ENCODE results near the gene MACROD2.

MACROD2 gene

DNA sequence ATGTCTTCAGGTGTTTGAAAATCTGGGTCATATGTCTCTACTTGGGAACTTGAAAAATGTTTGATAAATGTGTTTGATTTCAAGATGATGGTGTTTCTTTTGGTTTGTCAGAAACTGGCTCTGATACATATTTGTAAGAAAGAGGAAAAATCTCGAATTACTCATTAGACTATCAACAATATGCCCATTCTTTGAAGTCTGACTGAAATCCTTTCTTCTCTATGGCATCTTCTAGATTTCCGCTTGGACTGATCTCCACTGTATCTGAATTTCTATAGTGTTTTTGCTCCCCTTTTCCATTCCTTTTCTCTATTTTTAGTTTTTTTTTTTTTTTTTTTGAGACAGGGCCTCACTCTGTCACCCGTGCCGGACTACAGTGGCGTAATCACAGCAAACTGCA lies 1481.5 kb downstream of the MACROD2 start:
- CTCF ChIA-PET, result no interaction called here
- DNase-seq, result no peak
- no peaks in the 10 kb centered on the region for H3K27me3 Mint-ChIP-seq
- peaks cover 10% of the 10 kb centered on the region for H3K9me3 Mint-ChIP-seq
- no peaks in the 10 kb centered on the region for H3K4me1 Mint-ChIP-seq
- H3K36me3 Mint-ChIP-seq, result no peaks in the 10 kb centered on the region
- H3K27ac Mint-ChIP-seq, result no peak overlapping the region
- no peak overlapping the region for H3K4me3 Mint-ChIP-seq

DNA sequence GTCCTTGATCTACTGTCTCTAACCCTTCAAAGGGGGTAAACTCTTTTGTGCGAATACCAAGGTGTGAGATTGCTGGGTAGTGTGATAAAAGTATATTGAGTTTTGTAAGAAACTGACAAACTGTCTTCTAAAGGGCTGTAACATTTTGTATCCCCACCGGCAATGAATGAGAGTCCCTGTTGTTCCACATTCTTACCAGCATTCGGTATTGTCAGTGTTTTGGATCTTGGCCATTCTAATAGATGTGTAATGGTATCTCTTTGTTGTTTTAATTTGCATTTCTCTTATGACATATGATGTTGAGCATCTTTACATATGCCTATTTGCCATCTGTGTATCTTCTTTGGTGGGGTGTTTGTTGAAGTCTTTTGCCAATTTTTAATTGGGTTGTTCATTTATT lies 1487.2 kb downstream of the MACROD2 start:
- no peak for DNase-seq
- no peak overlapping the region for H3K27ac Mint-ChIP-seq
- no peaks in the 10 kb centered on the region for H3K36me3 Mint-ChIP-seq

DNA sequence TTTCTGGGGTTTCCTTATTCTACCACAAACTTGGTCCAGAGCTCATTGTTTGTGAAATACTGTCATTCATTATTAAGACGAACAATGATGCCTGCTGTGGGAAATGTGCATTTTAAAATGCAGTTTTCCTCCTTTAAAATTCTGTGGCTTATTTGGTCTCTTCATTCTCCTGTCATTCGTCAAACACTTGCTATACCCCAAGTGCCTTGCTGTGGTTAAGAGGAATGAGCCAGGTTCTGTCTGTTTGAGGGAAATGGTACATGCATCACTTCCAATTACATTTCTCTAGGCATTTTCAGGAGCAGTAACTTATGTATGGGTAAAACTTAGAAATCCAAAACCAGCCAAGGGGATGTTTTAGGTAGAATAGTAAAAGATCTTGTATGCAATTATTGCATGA lies 1490.2 kb downstream of the MACROD2 start:
- H3K4me1 Mint-ChIP-seq, result no peaks in the 10 kb centered on the region
- no peak overlapping the region for H3K27ac Mint-ChIP-seq
- peaks cover 5% of the 10 kb centered on the region for H3K9me3 Mint-ChIP-seq
- no peak for DNase-seq
- H3K4me3 Mint-ChIP-seq, result no peak overlapping the region
- CTCF ChIA-PET, result no interaction called here
- no peaks in the 10 kb centered on the region for H3K27me3 Mint-ChIP-seq
- H3K36me3 Mint-ChIP-seq, result no peaks in the 10 kb centered on the region

More for the DNA sequence above, 1487.2 kb downstream of the MACROD2 start:
- H3K9me3 Mint-ChIP-seq, result peaks cover 10% of the 10 kb centered on the region
- H3K27me3 Mint-ChIP-seq, result no peaks in the 10 kb centered on the region
- no peak overlapping the region for H3K4me3 Mint-ChIP-seq
- no peaks in the 10 kb centered on the region for H3K4me1 Mint-ChIP-seq
- CTCF ChIA-PET, result no interaction called here

- H3K4me1 Mint-ChIP-seq, result no peaks in the 10 kb centered on the region
- CTCF ChIA-PET, result no interaction called here
- peaks cover 2% of the 10 kb centered on the region for H3K9me3 Mint-ChIP-seq
- no peak overlapping the region for H3K27ac Mint-ChIP-seq
- no peak for DNase-seq
- no peak overlapping the region for H3K4me3 Mint-ChIP-seq
- no peaks in the 10 kb centered on the region for H3K36me3 Mint-ChIP-seq
- no peaks in the 10 kb centered on the region for H3K27me3 Mint-ChIP-seq
These were observed 1491.7 kb downstream of the MACROD2 start for GRCh38 chr20:15487030-15487429.

- Mint-ChIP-seq H3K9me3 (peaks cover 2% of the 10 kb centered on the region), H3K4me3 (no peak overlapping the region), H3K27ac (no peak overlapping the region), H3K27me3 (no peaks in the 10 kb centered on the region), H3K36me3 (no peaks in the 10 kb centered on the region), H3K4me1 (no peaks in the 10 kb centered on the region)
- CTCF ChIA-PET, result no interaction called here
- DNase-seq, result no peak
These were observed 1492.4 kb downstream of the MACROD2 start for GRCh38 chr20:15487682-15488081.

GRCh38 chr20:15491575-15491974 lies 1496.3 kb downstream of the MACROD2 start:
- no peak overlapping the region for H3K27ac Mint-ChIP-seq
- no peak overlapping the region for H3K4me3 Mint-ChIP-seq
- no peaks in the 10 kb centered on the region for H3K27me3 Mint-ChIP-seq
- CTCF ChIA-PET, result no interaction called here
- no peaks in the 10 kb centered on the region for H3K36me3 Mint-ChIP-seq
- H3K9me3 Mint-ChIP-seq, result peaks cover 2% of the 10 kb centered on the region
- DNase-seq, result no peak
- H3K4me1 Mint-ChIP-seq, result no peaks in the 10 kb centered on the region

GRCh38 chr20:15494851-15495250 lies 1499.5 kb downstream of the MACROD2 start:
- CTCF ChIA-PET, result no interaction called here

GRCh38 chr20:15496501-15497039 lies 1501.3 kb downstream of the MACROD2 start:
- H3K36me3 Mint-ChIP-seq, result no peaks in the 10 kb centered on the region
- no peak overlapping the region for H3K27ac Mint-ChIP-seq
- no peak for DNase-seq
- no peak overlapping the region for H3K4me3 Mint-ChIP-seq
- H3K27me3 Mint-ChIP-seq, result no peaks in the 10 kb centered on the region
- H3K4me1 Mint-ChIP-seq, result no peaks in the 10 kb centered on the region
- H3K9me3 Mint-ChIP-seq, result peaks cover 4% of the 10 kb centered on the region
- CTCF ChIA-PET, result no interaction called here

More at GRCh38 chr20:15494851-15495250, 1499.5 kb downstream of the MACROD2 start:
- Mint-ChIP-seq H3K27me3 (no peaks in the 10 kb centered on the region), H3K4me3 (no peak overlapping the region), H3K27ac (no peak overlapping the region), H3K4me1 (no peaks in the 10 kb centered on the region), H3K36me3 (no peaks in the 10 kb centered on the region), H3K9me3 (peaks cover 4% of the 10 kb centered on the region)
- DNase-seq, result no peak

DNA sequence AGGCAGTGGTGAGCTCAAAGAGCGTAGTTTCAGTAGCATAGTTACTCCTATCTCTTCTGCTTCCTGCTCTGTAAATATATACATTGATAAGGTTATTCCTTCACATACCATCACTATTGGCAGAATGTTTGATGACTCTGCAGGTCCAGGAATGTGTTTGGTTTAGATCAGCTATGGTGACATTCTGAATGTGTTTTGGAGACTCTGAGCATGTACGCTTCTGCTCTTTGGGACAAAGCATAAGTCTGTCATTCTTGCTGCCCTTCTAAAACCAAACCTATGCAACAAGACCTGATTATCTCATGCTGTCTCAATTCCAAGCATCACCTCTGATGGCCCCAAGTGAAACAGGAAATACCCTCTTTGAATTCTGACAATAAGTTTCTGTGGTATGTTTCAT lies 1503.6 kb downstream of the MACROD2 start:
- Mint-ChIP-seq H3K9me3 (peaks cover 4% of the 10 kb centered on the region), H3K27ac (no peak overlapping the region), H3K27me3 (no peaks in the 10 kb centered on the region), H3K4me1 (no peaks in the 10 kb centered on the region), H3K36me3 (no peaks in the 10 kb centered on the region), H3K4me3 (no peak overlapping the region)
- DNase-seq, result no peak
- CTCF ChIA-PET, result no interaction called here

- no peak overlapping the region for H3K4me3 Mint-ChIP-seq
- H3K9me3 Mint-ChIP-seq, result no peaks in the 10 kb centered on the region
- no peaks in the 10 kb centered on the region for H3K36me3 Mint-ChIP-seq
- DNase-seq, result no peak
- CTCF ChIA-PET, result no interaction called here
- no peaks in the 10 kb centered on the region for H3K27me3 Mint-ChIP-seq
- no peaks in the 10 kb centered on the region for H3K4me1 Mint-ChIP-seq
- no peak overlapping the region for H3K27ac Mint-ChIP-seq
These were observed 1511.0 kb downstream of the MACROD2 start for GRCh38 chr20:15506311-15506710.

- Mint-ChIP-seq H3K9me3 (no peaks in the 10 kb centered on the region), H3K27me3 (no peaks in the 10 kb centered on the region), H3K27ac (no peak overlapping the region), H3K4me1 (no peaks in the 10 kb centered on the region), H3K4me3 (no peak overlapping the region), H3K36me3 (no peaks in the 10 kb centered on the region)
- no peak for DNase-seq
- CTCF ChIA-PET, result no interaction called here
These were observed 1511.8 kb downstream of the MACROD2 start for GRCh38 chr20:15507151-15507550.

- Mint-ChIP-seq H3K9me3 (no peaks in the 10 kb centered on the region), H3K4me3 (no peak overlapping the region), H3K4me1 (no peaks in the 10 kb centered on the region), H3K27me3 (no peaks in the 10 kb centered on the region), H3K36me3 (no peaks in the 10 kb centered on the region), H3K27ac (no peak overlapping the region)
- DNase-seq, result no peak
- CTCF ChIA-PET, result no interaction called here
These were observed 1516.2 kb downstream of the MACROD2 start for GRCh38 chr20:15511551-15511950.

- no peaks in the 10 kb centered on the region for H3K4me1 Mint-ChIP-seq
- peaks cover 4% of the 10 kb centered on the region for H3K9me3 Mint-ChIP-seq
- H3K36me3 Mint-ChIP-seq, result no peaks in the 10 kb centered on the region
- no peaks in the 10 kb centered on the region for H3K27me3 Mint-ChIP-seq
- H3K27ac Mint-ChIP-seq, result no peak overlapping the region
- H3K4me3 Mint-ChIP-seq, result no peak overlapping the region
- DNase-seq, result no peak
- CTCF ChIA-PET, result no interaction called here
These were observed 1517.6 kb downstream of the MACROD2 start for GRCh38 chr20:15512916-15513315.

DNA sequence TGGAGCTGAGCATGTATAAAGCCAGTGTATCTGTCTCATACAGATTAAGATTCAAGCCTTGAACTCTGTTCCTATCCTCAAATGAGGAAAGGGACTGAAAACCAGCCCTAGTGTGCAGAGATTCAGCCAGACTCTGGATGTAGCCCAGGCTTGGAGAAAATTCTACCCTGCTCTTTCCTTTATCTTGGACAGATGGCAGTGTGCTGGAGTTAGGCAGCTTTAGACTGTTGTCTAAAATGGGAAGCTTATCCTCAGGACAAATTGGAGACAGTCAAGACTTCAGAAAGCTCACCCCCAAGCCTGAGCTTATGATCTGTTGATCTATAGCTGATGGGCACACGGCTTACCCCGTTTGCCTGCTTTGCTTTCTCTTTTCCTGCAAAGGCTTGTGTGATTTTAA lies 1520.4 kb downstream of the MACROD2 start:
- Mint-ChIP-seq H3K4me3 (no peak overlapping the region), H3K27me3 (no peaks in the 10 kb centered on the region), H3K9me3 (peaks cover 8% of the 10 kb centered on the region), H3K4me1 (no peaks in the 10 kb centered on the region), H3K27ac (no peak overlapping the region), H3K36me3 (no peaks in the 10 kb centered on the region)
- CTCF ChIA-PET, result no interaction called here
- DNase-seq, result no peak

GRCh38 chr20:15520930-15521524 lies 1525.7 kb downstream of the MACROD2 start:
- Mint-ChIP-seq H3K9me3 (peaks cover 13% of the 10 kb centered on the region), H3K27ac (no peak overlapping the region), H3K4me3 (no peak overlapping the region), H3K36me3 (no peaks in the 10 kb centered on the region), H3K4me1 (no peaks in the 10 kb centered on the region), H3K27me3 (no peaks in the 10 kb centered on the region)
- no peak for DNase-seq
- CTCF ChIA-PET, result no interaction called here

DNA sequence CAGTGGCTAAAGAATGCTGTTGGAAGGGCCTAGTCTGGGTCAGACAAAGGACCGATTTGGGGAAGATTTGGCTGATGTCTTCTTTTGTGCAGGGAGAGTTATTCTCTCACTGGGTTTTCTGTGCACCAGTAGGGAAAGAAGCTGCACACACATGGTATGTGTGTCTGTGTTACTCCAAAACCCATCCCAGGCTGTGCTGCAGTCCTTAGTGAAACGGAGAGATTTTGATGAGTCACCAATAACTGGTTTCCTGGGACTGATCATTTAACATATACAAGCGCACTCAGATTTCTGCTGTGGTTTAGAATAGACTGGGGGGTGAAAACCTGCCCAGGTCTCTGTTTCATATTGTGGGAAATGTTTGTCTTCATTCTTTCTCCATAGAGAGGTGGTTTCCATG lies 1528.1 kb downstream of the MACROD2 start:
- CTCF ChIA-PET, result no interaction called here
- no peaks in the 10 kb centered on the region for H3K36me3 Mint-ChIP-seq
- H3K9me3 Mint-ChIP-seq, result peaks cover 16% of the 10 kb centered on the region
- H3K27ac Mint-ChIP-seq, result no peak overlapping the region
- DNase-seq, result no peak
- H3K4me3 Mint-ChIP-seq, result no peak overlapping the region
- no peaks in the 10 kb centered on the region for H3K4me1 Mint-ChIP-seq
- no peaks in the 10 kb centered on the region for H3K27me3 Mint-ChIP-seq

Data from activated naive CD4-positive, alpha-beta T cell treated with anti-CD3 and anti-CD28 coated beads, Interleukin-2, amount 10 ng/mL, durations not matched to agents 7 days and 5 days (primary cell).